Esophagus (tissue), 2 donors: Measurements from ENCODE around the gene EXOC2. TPM values are rescaled to one million over a fixed set of nuclear protein-coding genes. Genes with fewer than 3 reads are reported as not detected.

Experiments
- H3K27ac ChIP-seq, 2 donors: one replicate each; pipeline ENCODE4 v1.5.1; 2013; ENCODE audit warnings: low read depth in 2 of 2, mild to moderate bottlenecking in 2 of 2, inconsistent platforms in 1 of 2, low read length in 1 of 2, moderate library complexity in 1 of 2
- H3K27me3 ChIP-seq, 2 donors: one replicate each; pipeline ENCODE4 v1.6.1; 2013; ENCODE audit warnings: low read length in 2 of 2, control low read depth in 1 of 2, mild to moderate bottlenecking in 1 of 2; ENCODE audit not compliant: insufficient read depth in 2 of 2, control insufficient read depth in 1 of 2
- H3K36me3 ChIP-seq, 2 donors: one replicate each; pipeline ENCODE4 v1.6.1; 2013; ENCODE audit warnings: low read length in 1 of 2; ENCODE audit not compliant: control insufficient read depth in 2 of 2, insufficient read depth in 2 of 2
- H3K4me1 ChIP-seq, 2 donors: one replicate each; pipeline ENCODE4 v1.6.1; 2013; ENCODE audit warnings: low read length in 1 of 2; ENCODE audit not compliant: control insufficient read depth in 2 of 2, insufficient read depth in 2 of 2
- H3K4me3 ChIP-seq, 2 donors: one replicate each; pipeline ENCODE4 v1.5.1; 2013; ENCODE audit warnings: low read length in 2 of 2, mild to moderate bottlenecking in 2 of 2, low read depth in 1 of 2, moderate library complexity in 1 of 2
- H3K9me3 ChIP-seq, 2 donors: one replicate each; pipeline ENCODE4 v1.6.1; 2013; ENCODE audit warnings: mild to moderate bottlenecking in 2 of 2, low read depth in 1 of 2, low read length in 1 of 2, moderate library complexity in 1 of 2; ENCODE audit not compliant: control insufficient read depth in 2 of 2, insufficient read depth in 1 of 2
- WGBS, 2 donors: extraction: QIAGEN DNeasy Blood & Tissue Kit; methylation state at CpG; one replicate each; pipeline ENCODE4 v1.1.7; 2013; 5-methylcytosine and 5-hydroxymethylcytosine counted together
- polyA plus RNA-seq, 2 donors: library from polyadenylated mRNA; stranded (reverse); fragments of 200-250 nt; gene quantifications; one replicate each; pipeline ENCODE4 v1.2.3, GENCODE V29; 2013
- donor health status: healthy with polysubstance abuse.
- donor health status: Bipolar disorder and iron deficiency.

Gene EXOC2
- polyA plus RNA-seq, 2 donors = 5.0 to 9.5 TPM

GRCh38 chr6:537114-537513 lies 155.8 kb downstream of the EXOC2 start:
- Histone ChIP-seq H3K4me1 (no peaks in the 10 kb centered on the region), H3K36me3 (peaks cover 4 to 11% of the 10 kb centered on the region in 2 donors)
- 94 to 96% methylated on average over 56 of the region's 56 CpGs for WGBS, 2 donors

GRCh38 chr6:530425-530824 lies 162.5 kb downstream of the EXOC2 start:
- Histone ChIP-seq H3K27me3 (no peaks in the 10 kb centered on the region), H3K4me3 (no peak overlapping the region), H3K36me3 (peaks cover 7 to 8% of the 10 kb centered on the region in 2 donors), H3K9me3 (peaks cover 0 to 4% of the 10 kb centered on the region in 2 donors), H3K4me1 (no peaks in the 10 kb centered on the region), H3K27ac (no peak overlapping the region)
- 93 to 94% methylated on average over 9 of the region's 9 CpGs for WGBS, 2 donors

More at GRCh38 chr6:537114-537513, 155.8 kb downstream of the EXOC2 start:
- Histone ChIP-seq H3K27me3 (no peaks in the 10 kb centered on the region), H3K27ac (no peak overlapping the region), H3K9me3 (peaks cover 0 to 2% of the 10 kb centered on the region in 2 donors), H3K4me3 (no peak overlapping the region)

DNA sequence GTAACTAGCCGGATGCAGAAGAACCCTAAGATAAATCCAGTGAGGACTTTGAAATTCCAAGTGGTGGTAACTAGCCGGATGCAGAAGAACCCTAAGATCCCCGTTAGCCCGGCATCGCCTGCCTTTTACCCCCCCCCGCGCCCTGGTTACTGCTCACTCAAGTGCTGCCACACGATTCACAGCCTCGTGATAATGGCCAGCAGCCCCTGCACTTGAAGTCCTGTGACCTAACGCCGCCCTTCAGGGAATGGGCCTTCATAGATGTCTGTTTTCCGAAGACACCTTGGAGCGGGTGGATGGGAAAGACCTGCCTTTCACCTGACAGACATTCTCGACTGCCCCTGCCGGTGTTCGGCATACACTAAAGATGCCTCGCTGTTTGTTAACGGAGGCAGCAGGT lies 163.9 kb downstream of the EXOC2 start:
- Histone ChIP-seq H3K4me1 (no peaks in the 10 kb centered on the region), H3K9me3 (peaks cover 0 to 4% of the 10 kb centered on the region in 2 donors), H3K4me3 (no peak overlapping the region), H3K36me3 (peaks cover 7 to 8% of the 10 kb centered on the region in 2 donors), H3K27me3 (no peaks in the 10 kb centered on the region), H3K27ac (no peak overlapping the region)
- WGBS, 2 donors = 97% methylated on average over 18 of the region's 18 CpGs

GRCh38 chr6:527989-528673 lies 164.8 kb downstream of the EXOC2 start:
- WGBS, 2 donors = 78 to 82% methylated on average over 8 of the region's 8 CpGs
- H3K36me3 ChIP-seq = peaks cover 3 to 4% of the 10 kb centered on the region in 2 donors
- no peak overlapping the region for H3K27ac ChIP-seq

DNA sequence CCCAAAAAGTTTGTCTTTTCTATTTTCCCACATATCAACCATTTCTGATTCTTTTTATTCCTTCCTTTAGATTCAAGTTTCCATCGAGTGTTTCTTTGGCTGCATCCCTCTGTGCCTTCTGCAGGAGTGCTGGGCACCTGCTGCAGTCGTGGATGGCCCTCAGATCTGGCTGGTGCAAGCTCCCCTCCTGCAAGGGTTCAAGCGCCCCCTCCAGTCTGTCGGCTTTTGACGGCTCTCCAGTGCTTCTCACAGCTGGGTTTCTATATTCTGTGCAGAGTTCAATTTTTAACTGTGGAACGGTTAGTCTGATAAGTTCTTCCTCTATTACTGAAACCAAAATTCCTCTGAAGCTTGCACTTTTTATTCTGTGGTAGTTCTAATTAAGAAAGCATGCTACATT lies 168.1 kb downstream of the EXOC2 start:
- Histone ChIP-seq H3K9me3 (peaks cover 4 to 5% of the 10 kb centered on the region in 2 donors), H3K36me3 (peaks cover 4 to 17% of the 10 kb centered on the region in 2 donors), H3K4me3 (no peak overlapping the region), H3K4me1 (no peaks in the 10 kb centered on the region), H3K27ac (no peak overlapping the region), H3K27me3 (no peaks in the 10 kb centered on the region)
- WGBS, 2 donors = 66 to 72% methylated on average over 6 of the region's 6 CpGs

More at GRCh38 chr6:527989-528673, 164.8 kb downstream of the EXOC2 start:
- Histone ChIP-seq H3K4me1 (no peaks in the 10 kb centered on the region), H3K4me3 (no peak overlapping the region), H3K9me3 (peaks cover 0 to 4% of the 10 kb centered on the region in 2 donors), H3K27me3 (no peaks in the 10 kb centered on the region)

GRCh38 chr6:520820-521219 lies 172.1 kb downstream of the EXOC2 start:
- H3K36me3 ChIP-seq = peaks cover 3 to 14% of the 10 kb centered on the region in 2 donors
- H3K27me3 ChIP-seq = no peaks in the 10 kb centered on the region
- H3K4me1 ChIP-seq = no peaks in the 10 kb centered on the region
- no peak overlapping the region for H3K27ac ChIP-seq
- no peak overlapping the region for H3K4me3 ChIP-seq
- H3K9me3 ChIP-seq = peaks cover 0 to 5% of the 10 kb centered on the region in 2 donors
- WGBS, 2 donors = 93 to 94% methylated on average over 31 of the region's 31 CpGs

GRCh38 chr6:518218-518617 lies 174.7 kb downstream of the EXOC2 start:
- H3K27me3 ChIP-seq = no peaks in the 10 kb centered on the region
- H3K36me3 ChIP-seq = peaks cover 3 to 16% of the 10 kb centered on the region in 2 donors
- peaks cover 2 to 5% of the 10 kb centered on the region in 2 donors for H3K9me3 ChIP-seq
- no peak overlapping the region for H3K27ac ChIP-seq
- WGBS, 2 donors = 83 to 85% methylated on average over 4 of the region's 4 CpGs
- peaks cover 0 to 2% of the 10 kb centered on the region in 2 donors for H3K4me1 ChIP-seq
- H3K4me3 ChIP-seq = no peak overlapping the region

DNA sequence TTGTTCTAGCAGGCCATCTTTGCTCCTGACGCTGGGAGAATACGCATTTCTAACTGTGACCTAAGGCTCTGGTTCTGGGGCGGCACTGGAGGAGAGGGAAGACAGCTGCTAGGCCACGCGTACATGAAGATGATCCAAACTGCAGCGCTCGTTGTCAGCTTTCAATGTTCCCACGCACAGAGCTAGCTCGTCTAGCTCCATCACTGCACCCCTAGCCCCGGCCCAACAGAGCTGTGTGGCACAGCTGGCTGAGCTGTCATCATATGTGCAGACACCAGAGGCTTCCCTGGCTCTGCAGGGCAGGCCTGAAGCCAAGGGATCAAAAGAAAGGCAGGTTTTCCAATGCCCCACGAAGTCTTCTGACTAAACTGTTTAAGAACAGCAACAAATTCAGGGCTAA lies 176.7 kb downstream of the EXOC2 start:
- peaks cover 2 to 5% of the 10 kb centered on the region in 2 donors for H3K9me3 ChIP-seq
- 94 to 98% methylated on average over 10 to 11 of the region's 11 CpGs for WGBS, 2 donors
- peaks cover 0 to 2% of the 10 kb centered on the region in 2 donors for H3K4me1 ChIP-seq

DNA sequence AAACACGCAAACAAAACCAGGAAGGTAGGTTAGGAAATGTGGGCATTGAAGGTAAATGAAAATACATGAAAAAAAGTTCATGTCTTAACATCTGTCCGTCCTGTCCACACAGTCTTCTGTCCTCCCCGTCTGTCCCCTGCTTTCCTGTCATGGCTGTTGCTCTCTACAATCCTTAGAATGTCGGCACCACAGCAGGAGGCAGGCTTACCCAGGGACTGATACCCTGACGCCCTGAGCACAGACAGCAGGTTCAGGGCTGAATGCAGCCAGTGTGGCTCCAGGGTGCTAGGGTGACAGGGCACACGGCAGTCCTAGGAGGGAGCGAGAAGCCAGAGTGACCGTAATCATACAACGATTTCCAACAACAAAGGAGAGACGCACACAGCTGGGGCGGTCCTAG lies 177.7 kb downstream of the EXOC2 start:
- H3K27ac ChIP-seq = no peak overlapping the region
- H3K4me1 ChIP-seq = peaks cover 0 to 2% of the 10 kb centered on the region in 2 donors
- peaks cover 3 to 5% of the 10 kb centered on the region in 2 donors for H3K36me3 ChIP-seq
- H3K4me3 ChIP-seq = no peak overlapping the region
- WGBS, 2 donors = 91 to 92% methylated on average over 11 of the region's 11 CpGs
- H3K27me3 ChIP-seq = no peaks in the 10 kb centered on the region
- peaks cover 0 to 2% of the 10 kb centered on the region in 2 donors for H3K9me3 ChIP-seq

More for the DNA sequence above, 176.7 kb downstream of the EXOC2 start:
- peaks cover 3 to 10% of the 10 kb centered on the region in 2 donors for H3K36me3 ChIP-seq
- no peak overlapping the region for H3K27ac ChIP-seq
- no peaks in the 10 kb centered on the region for H3K27me3 ChIP-seq
- H3K4me3 ChIP-seq = no peak overlapping the region
